Neural cell (in vitro differentiated cells): ENCODE results near the gene THRA. TPM values are rescaled to one million over a fixed set of nuclear protein-coding genes. Genes with fewer than 3 reads are reported as not detected.

Experiments used
- H2AFZ ChIP-seq: fragments of 200-600, 300-800 bp; sonication (generic), shearing (Covaris generic); 2 replicates; pipeline ENCODE4 v1.6.0; 2014; ENCODE audit warnings: low read depth, mild to moderate bottlenecking, antibody characterized with exemption, low read length, moderate library complexity
- H3F3A ChIP-seq: fragments of 200-600 bp; shearing (Covaris generic); 2 replicates; pipeline ENCODE4 v1.6.1; 2016; ENCODE audit warnings: mild to moderate bottlenecking, moderate library complexity, mixed read lengths, antibody characterized with exemption, low read length; ENCODE audit not compliant: insufficient read depth, poor library complexity, severe bottlenecking
- H3K27ac ChIP-seq: fragments of 200-600, 300-800 bp; sonication (generic), shearing (Covaris generic); 2 replicates; pipeline ENCODE4 v1.5.1; 2014; ENCODE audit warnings: mild to moderate bottlenecking, low read length, moderate library complexity
- H3K27me3 ChIP-seq: fragments of 300-800, 200-600 bp; sonication (generic), shearing (Covaris generic); 2 replicates; pipeline ENCODE4 v1.6.0; 2014; ENCODE audit warnings: mild to moderate bottlenecking, low read depth, low read length, moderate library complexity; ENCODE audit not compliant: insufficient read depth
- H3K36me3 ChIP-seq: fragments of 300-800, 200-600 bp; sonication (generic), shearing (Covaris generic); 2 replicates; pipeline ENCODE4 v1.5.1; 2014; ENCODE audit warnings: mild to moderate bottlenecking, antibody characterized with exemption, low read length, moderate library complexity; ENCODE audit not compliant: insufficient read depth
- H3K4me2 ChIP-seq: fragments of 300-800, 200-600 bp; sonication (generic), shearing (Covaris generic); 2 replicates; pipeline ENCODE4 v1.6.0; 2014; ENCODE audit warnings: mild to moderate bottlenecking, low read length
- H3K4me3 ChIP-seq: fragments of 300-800, 200-600 bp; sonication (generic), shearing (Covaris generic); 2 replicates; pipeline ENCODE4 v1.5.1; 2014; ENCODE audit warnings: mild to moderate bottlenecking, low read length, moderate library complexity
- H3K79me2 ChIP-seq: fragments of 200-600 bp; shearing (Covaris generic); replicated peaks from 2 replicates; pipeline ENCODE4 v1.6.0; 2014; ENCODE audit warnings: mild to moderate bottlenecking, low read length, moderate library complexity; ENCODE audit not compliant: insufficient read depth
- H3K9ac ChIP-seq: fragments of 300-800, 200-600 bp; sonication (generic), shearing (Covaris generic); 2 replicates; pipeline ENCODE4 v1.6.1; 2016; ENCODE audit warnings: mild to moderate bottlenecking, low read length, mixed read lengths
- H3K9me2 ChIP-seq: fragments of 200-600 bp; shearing (Covaris generic); 2 replicates; pipeline ENCODE4 v1.6.1; 2016; ENCODE audit warnings: mild to moderate bottlenecking, low read length, mixed read lengths; ENCODE audit not compliant: insufficient read depth
- H3K9me3 ChIP-seq: fragments of 200-600, 300-800 bp; sonication (generic), shearing (Covaris generic); 2 replicates; pipeline ENCODE4 v1.6.1; 2016; ENCODE audit warnings: mild to moderate bottlenecking, mixed run types, low read length, moderate library complexity, mixed read lengths
- H4K20me1 ChIP-seq: fragments of 200-600 bp; shearing (Covaris generic); 2 replicates; pipeline ENCODE4 v1.6.1; 2016; ENCODE audit warnings: mild to moderate bottlenecking, mixed run types; ENCODE audit not compliant: insufficient read depth
- CTCF ChIP-seq: fragments of 450-650 bp; IDR thresholded peaks from 2 replicates; pipeline ENCODE4 v1.5.1; 2014; ENCODE audit warnings: antibody characterized with exemption, mild to moderate bottlenecking, moderate library complexity; ENCODE audit not compliant: poor library complexity, severe bottlenecking
- EP300 ChIP-seq: fragments of 450-650 bp; conservative IDR thresholded peaks from 2 replicates; pipeline ENCODE4 v1.6.1; 2014; ENCODE audit warnings: antibody characterized with exemption, mild to moderate bottlenecking, moderate library complexity; ENCODE audit not compliant: poor library complexity, severe bottlenecking
- EZH2 ChIP-seq: fragments of 200-600, 300-800 bp; shearing (Covaris generic), sonication (generic); IDR thresholded peaks from 2 replicates; pipeline ENCODE4 v1.6.1; 2014; ENCODE audit warnings: antibody characterized with exemption, low read length, borderline replicate concordance, mild to moderate bottlenecking; ENCODE audit not compliant: insufficient read depth, poor library complexity, severe bottlenecking
- MXI1 ChIP-seq: fragments of 450-650 bp; conservative IDR thresholded peaks from 2 replicates; pipeline ENCODE4 v1.6.1; 2014; ENCODE audit warnings: antibody characterized with exemption, mild to moderate bottlenecking; ENCODE audit not compliant: poor library complexity, severe bottlenecking
- POLR2AphosphoS5 ChIP-seq: IDR thresholded peaks from 2 replicates; pipeline ENCODE4 v1.6.1; 2012
- RAD21 ChIP-seq: fragments of 450-650 bp; conservative IDR thresholded peaks from 2 replicates; pipeline ENCODE4 v1.6.1; 2014; ENCODE audit warnings: antibody characterized with exemption, mild to moderate bottlenecking, moderate library complexity
- SMC3 ChIP-seq: fragments of 450-650 bp; conservative IDR thresholded peaks from 2 replicates; pipeline ENCODE4 v1.6.1; 2014; ENCODE audit warnings: antibody characterized with exemption, mild to moderate bottlenecking, moderate library complexity; ENCODE audit not compliant: poor library complexity
- TAF1 ChIP-seq: IDR thresholded peaks from 2 replicates; pipeline ENCODE4 v1.6.1; 2012; ENCODE audit warnings: low read depth
- polyA plus RNA-seq: library from polyadenylated mRNA; depleted of rRNA; stranded (reverse); fragments of >200 nt; gene quantifications from 2 replicates; pipeline ENCODE4 v1.2.3, GENCODE V29; 2014
- TF ChIP-seq, protein P1 (sequence below): IDR thresholded peaks from 2 replicates; pipeline ENCODE4 v1.6.1; 2012; ENCODE audit warnings: borderline replicate concordance

The THRA gene
- polyA plus RNA-seq, 1 donor from 2014 or later: 97.2 TPM

- H3K9me2 ChIP-seq: no peaks in the 10 kb centered on the region
- peak overlapping the region; percentile 98 for H3K27ac ChIP-seq
- no peaks in the 10 kb centered on the region for H3K27me3 ChIP-seq
- H3K79me2 ChIP-seq: peaks cover 65% of the 10 kb centered on the region
- peak overlapping the region; percentile 99 for H3K9ac ChIP-seq
- peaks cover 5% of the 10 kb centered on the region for H3F3A ChIP-seq
- H3K4me3 ChIP-seq: peak overlapping the region; percentile 100
- peak overlapping the region; percentile 97 for H3K4me2 ChIP-seq
- TF ChIP-seq MXI1: peak; percentile 77
- no peak for TF ChIP-seq EZH2
- TF ChIP-seq CTCF: no peak
- TF ChIP-seq POLR2AphosphoS5: peak; percentile 71
- peak; percentile 32 for TF ChIP-seq RAD21
- peak; percentile 74 for TF ChIP-seq TAF1
- TF ChIP-seq EP300: peak; percentile 82
- TF ChIP-seq, protein P1, sequence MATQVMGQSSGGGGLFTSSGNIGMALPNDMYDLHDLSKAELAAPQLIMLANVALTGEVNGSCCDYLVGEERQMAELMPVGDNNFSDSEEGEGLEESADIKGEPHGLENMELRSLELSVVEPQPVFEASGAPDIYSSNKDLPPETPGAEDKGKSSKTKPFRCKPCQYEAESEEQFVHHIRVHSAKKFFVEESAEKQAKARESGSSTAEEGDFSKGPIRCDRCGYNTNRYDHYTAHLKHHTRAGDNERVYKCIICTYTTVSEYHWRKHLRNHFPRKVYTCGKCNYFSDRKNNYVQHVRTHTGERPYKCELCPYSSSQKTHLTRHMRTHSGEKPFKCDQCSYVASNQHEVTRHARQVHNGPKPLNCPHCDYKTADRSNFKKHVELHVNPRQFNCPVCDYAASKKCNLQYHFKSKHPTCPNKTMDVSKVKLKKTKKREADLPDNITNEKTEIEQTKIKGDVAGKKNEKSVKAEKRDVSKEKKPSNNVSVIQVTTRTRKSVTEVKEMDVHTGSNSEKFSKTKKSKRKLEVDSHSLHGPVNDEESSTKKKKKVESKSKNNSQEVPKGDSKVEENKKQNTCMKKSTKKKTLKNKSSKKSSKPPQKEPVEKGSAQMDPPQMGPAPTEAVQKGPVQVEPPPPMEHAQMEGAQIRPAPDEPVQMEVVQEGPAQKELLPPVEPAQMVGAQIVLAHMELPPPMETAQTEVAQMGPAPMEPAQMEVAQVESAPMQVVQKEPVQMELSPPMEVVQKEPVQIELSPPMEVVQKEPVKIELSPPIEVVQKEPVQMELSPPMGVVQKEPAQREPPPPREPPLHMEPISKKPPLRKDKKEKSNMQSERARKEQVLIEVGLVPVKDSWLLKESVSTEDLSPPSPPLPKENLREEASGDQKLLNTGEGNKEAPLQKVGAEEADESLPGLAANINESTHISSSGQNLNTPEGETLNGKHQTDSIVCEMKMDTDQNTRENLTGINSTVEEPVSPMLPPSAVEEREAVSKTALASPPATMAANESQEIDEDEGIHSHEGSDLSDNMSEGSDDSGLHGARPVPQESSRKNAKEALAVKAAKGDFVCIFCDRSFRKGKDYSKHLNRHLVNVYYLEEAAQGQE: peak; percentile 59
- peak; percentile 47 for TF ChIP-seq SMC3
- no peaks in the 10 kb centered on the region for H3K36me3 ChIP-seq
- H2AFZ ChIP-seq: peak overlapping the region; percentile 10
- H4K20me1 ChIP-seq: no peaks in the 10 kb centered on the region
- no peaks in the 10 kb centered on the region for H3K9me3 ChIP-seq
Measured at GRCh38 chr17:40122999-40123810, 60.4 kb downstream of the THRA start.

DNA sequence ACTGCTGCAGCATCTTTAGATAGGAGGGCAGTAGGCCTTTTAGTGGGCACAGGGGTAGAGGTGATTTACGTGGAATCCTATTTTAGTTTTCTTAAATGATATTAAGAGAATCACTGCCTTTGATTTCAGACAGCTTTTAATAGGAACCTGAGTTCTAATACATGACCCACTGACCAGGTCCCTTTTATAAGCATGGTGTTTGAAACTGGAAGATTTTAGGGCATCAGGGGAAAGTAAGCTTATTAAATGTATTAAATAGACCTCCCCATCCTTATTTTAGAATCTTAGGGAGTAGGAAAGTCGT lies 61.0 kb downstream of the THRA start:
- Histone ChIP-seq H3K4me3 (peak overlapping the region; percentile 100), H3K79me2 (peaks cover 65% of the 10 kb centered on the region)

More for the DNA sequence above, 61.0 kb downstream of the THRA start:
- peak overlapping the region; percentile 97 for H3K4me2 ChIP-seq
- no peak overlapping the region for H2AFZ ChIP-seq
- H3K27me3 ChIP-seq: no peaks in the 10 kb centered on the region
- H3K27ac ChIP-seq: peak overlapping the region; percentile 98
- no peaks in the 10 kb centered on the region for H3K9me3 ChIP-seq
- peaks cover 5% of the 10 kb centered on the region for H3F3A ChIP-seq
- TF ChIP-seq, protein P1: no peak
- TF ChIP-seq EZH2 (no peak), RAD21 (no peak), TAF1 (no peak), POLR2AphosphoS5 (no peak), CTCF (no peak), MXI1 (no peak), EP300 (no peak), SMC3 (no peak)
- H3K9ac ChIP-seq: peak overlapping the region; percentile 99
- no peaks in the 10 kb centered on the region for H3K36me3 ChIP-seq
- H3K9me2 ChIP-seq: no peaks in the 10 kb centered on the region
- no peaks in the 10 kb centered on the region for H4K20me1 ChIP-seq
